IPS-20b (cell line): ENCODE data around the gene UHMK1.
"Not testable (repeated sequence)": the region's sequence is repeated elsewhere in the genome, so short reads cannot be mapped to it uniquely, and the experiment has no call there.

Experiments used
- H3K27ac ChIP-seq: one replicate; pipeline ENCODE4 v1.5.1; 2013; ENCODE audit warnings: low read length
- H3K27me3 ChIP-seq: 2 replicates; pipeline ENCODE4 v1.6.1; 2013; ENCODE audit warnings: mild to moderate bottlenecking, low read length, inconsistent platforms; ENCODE audit not compliant: insufficient read depth
- H3K36me3 ChIP-seq: 2 replicates; pipeline ENCODE4 v1.6.1; 2013; ENCODE audit warnings: low read depth, mild to moderate bottlenecking, inconsistent platforms, low read length, moderate library complexity; ENCODE audit not compliant: insufficient read depth
- H3K4me1 ChIP-seq: 2 replicates; pipeline ENCODE4 v1.6.1; 2013; ENCODE audit warnings: mild to moderate bottlenecking, control low read depth, inconsistent platforms, low read length, moderate library complexity; ENCODE audit not compliant: insufficient read depth
- H3K4me3 ChIP-seq: 2 replicates; pipeline ENCODE4 v1.5.1; 2013; ENCODE audit warnings: mild to moderate bottlenecking, low read length, inconsistent platforms
- H3K9ac ChIP-seq: 2 replicates; pipeline ENCODE4 v1.6.1; 2013; ENCODE audit warnings: low read depth, mild to moderate bottlenecking, inconsistent platforms, low read length, moderate library complexity
- H3K9me3 ChIP-seq: 2 replicates; pipeline ENCODE4 v1.6.1; 2013; ENCODE audit warnings: mild to moderate bottlenecking, low read depth, low read length, inconsistent platforms; ENCODE audit not compliant: insufficient read depth

UHMK1 gene

GRCh38 chr1:162570718-162571117 lies 73.1 kb downstream of the UHMK1 start:
- Histone ChIP-seq H3K27ac (no peak overlapping the region), H3K4me3 (no peak overlapping the region), H3K9me3 (no peaks in the 10 kb centered on the region), H3K9ac (no peak overlapping the region), H3K36me3 (peaks cover 10% of the 10 kb centered on the region; the same call in 1 of the 2 replicates), H3K27me3 (no peaks in the 10 kb centered on the region), H3K4me1 (no peaks in the 10 kb centered on the region)

GRCh38 chr1:162571121-162571520 lies 73.5 kb downstream of the UHMK1 start:
- not testable (repeated sequence) for H3K9ac ChIP-seq, H3K4me3 ChIP-seq, H3K4me1 ChIP-seq

GRCh38 chr1:162571696-162572095 lies 74.1 kb downstream of the UHMK1 start:
- H3K27me3 ChIP-seq = no peaks in the 10 kb centered on the region
- no peak overlapping the region for H3K4me3 ChIP-seq
- no peaks in the 10 kb centered on the region for H3K9me3 ChIP-seq
- H3K36me3 ChIP-seq = peaks cover 10% of the 10 kb centered on the region; the same call in 1 of the 2 replicates
- H3K9ac ChIP-seq = no peak overlapping the region
- no peak overlapping the region for H3K27ac ChIP-seq
- no peaks in the 10 kb centered on the region for H3K4me1 ChIP-seq

More at GRCh38 chr1:162571121-162571520, 73.5 kb downstream of the UHMK1 start:
- not testable (repeated sequence) for H3K27ac ChIP-seq, H3K27me3 ChIP-seq, H3K36me3 ChIP-seq, H3K9me3 ChIP-seq

GRCh38 chr1:162573136-162573535 lies 75.5 kb downstream of the UHMK1 start:
- H3K4me3 ChIP-seq = no peak overlapping the region
- no peak overlapping the region for H3K27ac ChIP-seq
- H3K4me1 ChIP-seq = 0 out of 2 replicates have a peak, but pooled peaks cover 2% of the 10 kb centered on the region
- no peaks in the 10 kb centered on the region for H3K36me3 ChIP-seq
- no peaks in the 10 kb centered on the region for H3K9me3 ChIP-seq
- no peaks in the 10 kb centered on the region for H3K27me3 ChIP-seq
- H3K9ac ChIP-seq = no peak overlapping the region

GRCh38 chr1:162578071-162578700 lies 80.6 kb downstream of the UHMK1 start:
- H3K9me3 ChIP-seq = no peaks in the 10 kb centered on the region
- H3K4me1 ChIP-seq = 0 out of 2 replicates have a peak, but pooled peaks cover 3% of the 10 kb centered on the region
- no peak overlapping the region for H3K9ac ChIP-seq
- no peak overlapping the region for H3K4me3 ChIP-seq
- H3K27me3 ChIP-seq = no peaks in the 10 kb centered on the region
- H3K27ac ChIP-seq = no peak overlapping the region
- peaks cover 17% of the 10 kb centered on the region; the same call in 1 of the 2 replicates for H3K36me3 ChIP-seq

- Histone ChIP-seq H3K4me1 (0 out of 2 replicates have a peak, but pooled peaks cover 3% of the 10 kb centered on the region), H3K9ac (no peak overlapping the region), H3K4me3 (no peak overlapping the region), H3K27ac (no peak overlapping the region), H3K36me3 (peaks cover 17% of the 10 kb centered on the region; the same call in 1 of the 2 replicates), H3K9me3 (no peaks in the 10 kb centered on the region), H3K27me3 (no peaks in the 10 kb centered on the region)
Observed at GRCh38 chr1:162578936-162579335, 81.3 kb downstream of the UHMK1 start.
